HG03108 (cell line): ENCODE measurements around the gene BNC2.

Source experiments
- ATAC-seq: cut with Tn5 transposase; IDR thresholded peaks from one replicate; pipeline ENCODE4 v1.9.1; 2021; ENCODE audit warnings: moderate library complexity; ENCODE audit not compliant: unreplicated experiment

Gene BNC2

GRCh38 chr9:16718952-16719351 lies 151.5 kb downstream of the BNC2 start:
- ATAC-seq: no peak

GRCh38 chr9:16718296-16718695 lies 152.2 kb downstream of the BNC2 start:
- no peak for ATAC-seq

GRCh38 chr9:16716601-16717000 lies 153.9 kb downstream of the BNC2 start:
- ATAC-seq: no peak

- ATAC-seq: no peak
Observed at GRCh38 chr9:16715404-16715803, 155.1 kb downstream of the BNC2 start.

GRCh38 chr9:16712787-16713186 lies 157.7 kb downstream of the BNC2 start:
- no peak for ATAC-seq

- ATAC-seq: no peak
Observed at GRCh38 chr9:16710888-16711287, 159.6 kb downstream of the BNC2 start.

- ATAC-seq: no peak
Observed at GRCh38 chr9:16709924-16710323, 160.5 kb downstream of the BNC2 start.

- no peak for ATAC-seq
Observed at GRCh38 chr9:16708656-16709435, 161.6 kb downstream of the BNC2 start.

GRCh38 chr9:16705111-16705604 lies 165.3 kb downstream of the BNC2 start:
- no peak for ATAC-seq

- ATAC-seq: no peak
Observed at GRCh38 chr9:16704116-16705110, 166.1 kb downstream of the BNC2 start.

- ATAC-seq: no peak
Observed at GRCh38 chr9:16701347-16701746, 169.1 kb downstream of the BNC2 start.

- ATAC-seq: no peak
Observed at GRCh38 chr9:16693616-16694015, 176.9 kb downstream of the BNC2 start.

GRCh38 chr9:16690628-16691027 lies 179.8 kb downstream of the BNC2 start:
- ATAC-seq: no peak

GRCh38 chr9:16690205-16690604 lies 180.3 kb downstream of the BNC2 start:
- ATAC-seq: no peak

GRCh38 chr9:16689351-16689938 lies 181.0 kb downstream of the BNC2 start:
- ATAC-seq: no peak

- no peak for ATAC-seq
Observed at GRCh38 chr9:16688814-16689213, 181.7 kb downstream of the BNC2 start.

- ATAC-seq: no peak
Observed at GRCh38 chr9:16687678-16688369, 182.6 kb downstream of the BNC2 start.

- no peak for ATAC-seq
Observed at GRCh38 chr9:16683326-16683725, 187.1 kb downstream of the BNC2 start.

GRCh38 chr9:16682273-16682672 lies 188.2 kb downstream of the BNC2 start:
- ATAC-seq: no peak

- no peak for ATAC-seq
Observed at GRCh38 chr9:16681652-16681987, 188.8 kb downstream of the BNC2 start.
